Measurements from ENCODE around the gene ZNF12. TPM values are rescaled to one million over a fixed set of nuclear protein-coding genes. Genes with fewer than 3 reads are reported as not detected.

The ZNF12 gene
- total RNA-seq, 2 donors from 2014 or later = 13.0 to 22.7 TPM

- no peak for ATAC-seq
- 93 to 94% methylated on average over 9 of the region's 9 CpGs for WGBS, 2 donors
- Histone ChIP-seq H3K27ac (no peak overlapping the region), H3K9me3 (no peaks in the 10 kb centered on the region), H3K27me3 (no peaks in the 10 kb centered on the region), H3K4me1 (peaks cover 7% of the 10 kb centered on the region), H3K36me3 (replicated peaks in 1 of 2; ENCODE audit: insufficient read depth in 1 of 2, low read depth in 2 of 2) (peaks cover 2 to 7% of the 10 kb centered on the region in 2 donors), H3K4me3 (no peak overlapping the region)
- no peak for DNase-seq
- intact Hi-C loops (cut with DNase I) = no loop called here
- TF ChIP-seq POLR2A (IDR thresholded peaks at IDR 0.05) (no peak), CTCF (IDR thresholded peaks at IDR 0.05) (no peak)
Observed at GRCh38 chr7:6656413-6656812, 50.3 kb downstream of the ZNF12 start.

- TF ChIP-seq CTCF (IDR thresholded peaks at IDR 0.05) = no peak
- no peak for TF ChIP-seq POLR2A (IDR thresholded peaks at IDR 0.05)
- DNase-seq = no peak
Observed at GRCh38 chr7:6655636-6656385, 50.9 kb downstream of the ZNF12 start.

GRCh38 chr7:6654842-6655610 lies 51.7 kb downstream of the ZNF12 start:
- Histone ChIP-seq H3K9me3 (no peaks in the 10 kb centered on the region), H3K4me3 (no peak overlapping the region), H3K36me3 (replicated peaks in 1 of 2; ENCODE audit: insufficient read depth in 1 of 2, low read depth in 2 of 2) (peaks cover 2 to 7% of the 10 kb centered on the region in 2 donors), H3K4me1 (peaks cover 7% of the 10 kb centered on the region), H3K27me3 (no peaks in the 10 kb centered on the region), H3K27ac (no peak overlapping the region)
- TF ChIP-seq POLR2A (IDR thresholded peaks at IDR 0.05) = no peak
- no peak for TF ChIP-seq CTCF (IDR thresholded peaks at IDR 0.05)
- ATAC-seq = no peak
- intact Hi-C loops (cut with DNase I) = no loop called here
- no peak for DNase-seq
- 94% methylated on average over 45 to 48 of the region's 48 CpGs for WGBS, 2 donors

More at GRCh38 chr7:6655636-6656385, 50.9 kb downstream of the ZNF12 start:
- H3K27ac ChIP-seq = no peak overlapping the region
- intact Hi-C loops (cut with DNase I) = no loop called here
- H3K9me3 ChIP-seq = no peaks in the 10 kb centered on the region
- ATAC-seq = no peak
- H3K4me1 ChIP-seq = peaks cover 7% of the 10 kb centered on the region
- WGBS, 2 donors = 93 to 94% methylated on average over 16 to 17 of the region's 17 CpGs
- no peak overlapping the region for H3K4me3 ChIP-seq
- no peaks in the 10 kb centered on the region for H3K27me3 ChIP-seq
- H3K36me3 ChIP-seq (replicated peaks in 1 of 2; ENCODE audit: insufficient read depth in 1 of 2, low read depth in 2 of 2) = peaks cover 2 to 7% of the 10 kb centered on the region in 2 donors

GRCh38 chr7:6654113-6654841 lies 52.5 kb downstream of the ZNF12 start:
- Histone ChIP-seq H3K27me3 (no peaks in the 10 kb centered on the region), H3K27ac (no peak overlapping the region), H3K9me3 (no peaks in the 10 kb centered on the region), H3K36me3 (replicated peaks in 1 of 2; ENCODE audit: insufficient read depth in 1 of 2, low read depth in 2 of 2) (peaks cover 2 to 7% of the 10 kb centered on the region in 2 donors), H3K4me1 (peaks cover 1% of the 10 kb centered on the region), H3K4me3 (no peak overlapping the region)
- TF ChIP-seq CTCF (IDR thresholded peaks at IDR 0.05) = no peak
- TF ChIP-seq POLR2A (IDR thresholded peaks at IDR 0.05) = no peak
- WGBS, 2 donors = 96% methylated on average over 25 to 43 of the region's 94 CpGs
- no peak for ATAC-seq
- intact Hi-C loops (cut with DNase I) = no loop called here
- no peak for DNase-seq
